HG03342 (cell line): Measurements from ENCODE around the gene GALNT10.

Experiments used
- ATAC-seq: cut with Tn5 transposase; IDR thresholded peaks from one replicate; pipeline ENCODE4 v1.9.1; 2021; ENCODE audit warnings: mild to moderate bottlenecking, moderate library complexity; ENCODE audit not compliant: unreplicated experiment

The GALNT10 gene

GRCh38 chr5:154372661-154373060 is 182.1 kb downstream of the GALNT10 start:
- no peak for ATAC-seq

- ATAC-seq, result no peak
Observed at GRCh38 chr5:154373326-154373725, 182.8 kb downstream of the GALNT10 start.

- no peak for ATAC-seq
Observed at GRCh38 chr5:154373729-154374179, 183.2 kb downstream of the GALNT10 start.

- no peak for ATAC-seq
Observed at GRCh38 chr5:154374264-154374663, 183.7 kb downstream of the GALNT10 start.

GRCh38 chr5:154375329-154376008 is 184.9 kb downstream of the GALNT10 start:
- ATAC-seq, result no peak

GRCh38 chr5:154376481-154376880 is 185.9 kb downstream of the GALNT10 start:
- no peak for ATAC-seq

- no peak for ATAC-seq
Observed at GRCh38 chr5:154377754-154378533, 187.4 kb downstream of the GALNT10 start.

- no peak for ATAC-seq
Observed at GRCh38 chr5:154380263-154380662, 189.7 kb downstream of the GALNT10 start.

- peak; percentile 98 for ATAC-seq
Observed at GRCh38 chr5:154384480-154385235, 194.1 kb downstream of the GALNT10 start.

- ATAC-seq, result no peak
Observed at GRCh38 chr5:154385236-154385512, 194.6 kb downstream of the GALNT10 start.

- no peak for ATAC-seq
Observed at GRCh38 chr5:154386952-154387629, 196.6 kb downstream of the GALNT10 start.

GRCh38 chr5:154388842-154389241 is 198.3 kb downstream of the GALNT10 start:
- ATAC-seq, result no peak

- ATAC-seq, result no peak
Observed at GRCh38 chr5:154390096-154390495, 199.6 kb downstream of the GALNT10 start.

- no peak for ATAC-seq
Observed at GRCh38 chr5:154390746-154391359, 200.3 kb downstream of the GALNT10 start.

- no peak for ATAC-seq
Observed at GRCh38 chr5:154391788-154392187, 201.3 kb downstream of the GALNT10 start.

GRCh38 chr5:154393850-154394249 is 203.3 kb downstream of the GALNT10 start:
- no peak for ATAC-seq

- ATAC-seq, result no peak
Observed at GRCh38 chr5:154394307-154394706, 203.8 kb downstream of the GALNT10 start.

GRCh38 chr5:154395407-154396106 is 205.0 kb downstream of the GALNT10 start:
- no peak for ATAC-seq

GRCh38 chr5:154396128-154396527 is 205.6 kb downstream of the GALNT10 start:
- ATAC-seq, result no peak
